Measurements from ENCODE around the gene EXTL2.
"Not testable (repeated sequence)": the region's sequence is repeated elsewhere in the genome, so short reads cannot be mapped to it uniquely, and the experiment has no call there.

GRCh38 chr1:100889007-100889406, 5.6 kb downstream of the EXTL2 start:
- not testable (repeated sequence) for TF ChIP-seq CTCF (conservative IDR thresholded peaks at IDR 0.05); EZH2 (IDR thresholded peaks at IDR 0.05; ENCODE audit: low read depth)
